Thoracic aorta (tissue), 2 donors: ENCODE data around the gene HS1BP3. TPM values are rescaled to one million over a fixed set of nuclear protein-coding genes. Genes with fewer than 3 reads are reported as not detected.

Source experiments
- ATAC-seq: fragments of 150-250 bp; one replicate; pipeline ENCODE4 v1.8.0; 2017; ENCODE audit warnings: low read depth; ENCODE audit not compliant: insufficient number of reproducible peaks, low FRiP score
- DNase-seq: peaks from one replicate; pipeline ENCODE4 v3.0.0-alpha.2; 2020; ENCODE audit warnings: low spot score
- H3K27ac ChIP-seq, 2 donors: fragments of 200-600 bp; sonication (generic); 1 replicate in 1 of 2; 2 replicates in 1 of 2; pipeline ENCODE4 v1.5.1; 2016; ENCODE audit warnings: mild to moderate bottlenecking in 2 of 2, moderate library complexity in 2 of 2
- H3K27me3 ChIP-seq: fragments of 200-600 bp; sonication (generic); replicated peaks from 2 replicates; pipeline ENCODE4 v1.6.0; 2016; ENCODE audit warnings: mild to moderate bottlenecking; ENCODE audit not compliant: insufficient read depth
- H3K36me3 ChIP-seq: fragments of 200-600 bp; sonication (generic); one replicate; pipeline ENCODE4 v1.5.1; 2016
- H3K4me1 ChIP-seq, 2 donors: fragments of 200-600 bp; sonication (generic); 1 replicate in 1 of 2; 2 replicates in 1 of 2; pipeline versions ENCODE4 v1.5.1 to v1.6.0; 2016; ENCODE audit warnings: low read depth in 2 of 2, mild to moderate bottlenecking in 1 of 2; ENCODE audit not compliant: control insufficient read depth in 1 of 2
- H3K4me3 ChIP-seq: fragments of 200-600 bp; sonication (generic); 2 replicates; pipeline ENCODE4 v1.5.1; 2016; ENCODE audit warnings: mild to moderate bottlenecking
- H3K9me3 ChIP-seq: fragments of 200-600 bp; sonication (generic); 2 replicates; pipeline ENCODE4 v1.5.1; 2016
- total RNA-seq, 2 donors: library from RNA; depleted of rRNA; stranded (reverse); fragments of >200 nt; gene quantifications; one replicate each; pipeline versions ENCODE4 v1.1.0 to v1.2.3, GENCODE V29; 2016
- TF ChIP-seq, protein P1 (sequence below): fragments of 200-600 bp; sonication (generic); IDR thresholded peaks from one replicate; pipeline ENCODE4 v1.5.1; 2019; ENCODE audit warnings: antibody characterized with exemption

Gene HS1BP3
- total RNA-seq, 2 donors from 2014 or later, result 40.7 to 65.8 TPM

DNA sequence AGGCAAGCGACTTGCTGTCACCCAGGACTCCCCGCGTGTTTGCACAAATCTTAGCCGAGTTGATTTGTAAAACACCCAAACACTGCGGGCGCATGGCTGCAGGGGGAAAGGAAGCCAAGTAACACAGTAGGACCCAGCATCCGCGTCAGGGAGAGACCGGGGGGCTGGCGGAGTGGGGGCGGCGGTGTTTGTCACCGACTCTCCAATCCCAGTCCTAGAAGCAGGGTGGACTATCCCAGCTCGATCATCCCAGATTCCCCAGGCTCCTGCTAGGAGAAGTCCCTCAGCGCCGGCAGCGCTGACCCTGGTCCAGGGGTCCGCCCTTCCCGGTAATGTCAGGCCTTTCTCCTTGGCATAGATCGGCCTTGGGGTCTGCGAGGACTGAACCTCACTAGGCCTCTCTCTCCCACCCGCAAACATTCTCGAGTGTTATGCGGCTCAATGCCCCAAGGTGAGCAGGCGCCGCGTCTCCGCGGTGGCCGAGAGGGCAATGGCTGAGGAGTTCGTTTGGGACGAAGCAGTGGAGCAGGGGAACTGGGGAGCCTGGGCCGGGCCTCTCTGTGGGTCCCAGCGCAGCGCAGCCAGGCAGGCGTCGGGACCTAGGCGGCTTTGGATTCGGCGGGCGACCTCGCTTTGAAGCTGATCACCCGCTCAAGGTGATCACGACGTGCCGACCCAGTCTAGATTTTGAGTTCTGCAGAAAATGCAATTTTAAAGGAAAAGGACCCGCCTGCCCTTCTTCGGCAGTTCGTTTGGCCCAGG, 14.5 kb upstream of the HS1BP3 start:
- H3K27ac ChIP-seq, result peak overlapping the region; percentile 99

DNA sequence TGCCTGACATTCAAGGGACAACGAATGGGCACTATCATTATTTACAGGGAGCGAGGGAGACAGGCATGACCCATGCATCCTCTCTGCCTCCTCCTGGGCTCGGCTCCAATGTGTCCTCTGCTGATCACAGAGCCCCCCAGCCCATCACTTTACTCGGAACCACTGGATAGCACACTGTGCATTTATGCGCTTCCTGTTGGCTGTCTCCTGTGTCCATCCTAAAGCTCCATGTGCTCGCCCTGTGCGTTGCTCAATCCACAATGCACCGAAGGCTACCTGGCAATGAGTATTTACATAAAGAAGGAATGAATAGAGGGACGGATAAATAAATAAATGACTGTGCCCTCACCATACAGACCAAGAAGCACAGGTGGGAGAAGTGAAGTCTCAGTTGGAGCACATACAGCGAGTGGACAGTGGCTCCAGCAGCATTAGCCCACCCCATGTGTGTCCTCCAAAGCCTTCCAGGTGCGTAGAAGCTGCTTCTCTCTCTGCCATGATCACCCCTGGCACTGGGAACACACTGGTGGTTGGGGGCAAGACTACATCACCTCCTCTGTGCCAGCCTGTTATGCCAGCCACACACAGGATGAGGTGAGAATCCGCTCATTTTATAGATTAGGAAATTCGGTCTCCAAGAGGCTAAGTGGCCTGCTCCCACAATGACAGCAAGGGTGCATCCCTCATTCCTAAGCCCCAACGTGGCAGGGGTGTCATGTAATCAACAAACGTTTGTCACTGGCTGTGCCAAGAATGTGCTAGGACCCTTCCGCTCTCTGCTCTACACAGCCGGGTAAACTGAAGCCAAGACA, 13.7 kb upstream of the HS1BP3 start:
- TF ChIP-seq, protein P1, sequence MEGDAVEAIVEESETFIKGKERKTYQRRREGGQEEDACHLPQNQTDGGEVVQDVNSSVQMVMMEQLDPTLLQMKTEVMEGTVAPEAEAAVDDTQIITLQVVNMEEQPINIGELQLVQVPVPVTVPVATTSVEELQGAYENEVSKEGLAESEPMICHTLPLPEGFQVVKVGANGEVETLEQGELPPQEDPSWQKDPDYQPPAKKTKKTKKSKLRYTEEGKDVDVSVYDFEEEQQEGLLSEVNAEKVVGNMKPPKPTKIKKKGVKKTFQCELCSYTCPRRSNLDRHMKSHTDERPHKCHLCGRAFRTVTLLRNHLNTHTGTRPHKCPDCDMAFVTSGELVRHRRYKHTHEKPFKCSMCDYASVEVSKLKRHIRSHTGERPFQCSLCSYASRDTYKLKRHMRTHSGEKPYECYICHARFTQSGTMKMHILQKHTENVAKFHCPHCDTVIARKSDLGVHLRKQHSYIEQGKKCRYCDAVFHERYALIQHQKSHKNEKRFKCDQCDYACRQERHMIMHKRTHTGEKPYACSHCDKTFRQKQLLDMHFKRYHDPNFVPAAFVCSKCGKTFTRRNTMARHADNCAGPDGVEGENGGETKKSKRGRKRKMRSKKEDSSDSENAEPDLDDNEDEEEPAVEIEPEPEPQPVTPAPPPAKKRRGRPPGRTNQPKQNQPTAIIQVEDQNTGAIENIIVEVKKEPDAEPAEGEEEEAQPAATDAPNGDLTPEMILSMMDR, result no peak
- ATAC-seq, result no peak
- Histone ChIP-seq H3K4me1 (peaks cover 3 to 53% of the 10 kb centered on the region in 2 donors), H3K36me3 (no peaks in the 10 kb centered on the region), H3K4me3 (peak overlapping the region; percentile 88), H3K27me3 (no peaks in the 10 kb centered on the region), H3K27ac (peak overlapping the region; percentile 99), H3K9me3 (no peaks in the 10 kb centered on the region)
- no peak for DNase-seq

More for the DNA sequence above, 14.5 kb upstream of the HS1BP3 start:
- Histone ChIP-seq H3K9me3 (no peaks in the 10 kb centered on the region), H3K36me3 (peaks cover 6% of the 10 kb centered on the region), H3K4me3 (peak overlapping the region; percentile 88), H3K4me1 (peaks cover 3 to 58% of the 10 kb centered on the region in 2 donors), H3K27me3 (no peaks in the 10 kb centered on the region)
- no peak for DNase-seq
- TF ChIP-seq, protein P1, result no peak
- no peak for ATAC-seq

DNA sequence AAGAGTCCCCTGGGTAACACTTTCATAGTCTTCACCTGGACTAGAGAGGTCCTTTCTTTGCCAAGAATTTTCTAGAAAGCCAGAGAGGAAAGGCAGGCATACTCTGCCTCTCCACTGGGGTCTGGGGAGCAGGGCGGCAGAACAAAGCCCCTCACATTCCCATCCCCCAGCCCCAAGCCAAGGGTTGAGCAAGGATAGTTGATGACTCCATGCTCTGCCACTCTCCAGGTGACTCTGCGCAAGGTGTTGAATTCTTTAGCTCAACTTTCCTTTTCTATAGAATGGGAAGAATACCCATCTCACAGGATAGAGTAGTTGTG, 13.1 kb upstream of the HS1BP3 start:
- no peak for ATAC-seq
- DNase-seq, result no peak
- no peaks in the 10 kb centered on the region for H3K9me3 ChIP-seq
- TF ChIP-seq, protein P1, result no peak
- no peaks in the 10 kb centered on the region for H3K36me3 ChIP-seq
- H3K27me3 ChIP-seq, result no peaks in the 10 kb centered on the region
- peaks cover 3 to 47% of the 10 kb centered on the region in 2 donors for H3K4me1 ChIP-seq
- H3K27ac ChIP-seq, result no peak overlapping the region
- no peak overlapping the region for H3K4me3 ChIP-seq

DNA sequence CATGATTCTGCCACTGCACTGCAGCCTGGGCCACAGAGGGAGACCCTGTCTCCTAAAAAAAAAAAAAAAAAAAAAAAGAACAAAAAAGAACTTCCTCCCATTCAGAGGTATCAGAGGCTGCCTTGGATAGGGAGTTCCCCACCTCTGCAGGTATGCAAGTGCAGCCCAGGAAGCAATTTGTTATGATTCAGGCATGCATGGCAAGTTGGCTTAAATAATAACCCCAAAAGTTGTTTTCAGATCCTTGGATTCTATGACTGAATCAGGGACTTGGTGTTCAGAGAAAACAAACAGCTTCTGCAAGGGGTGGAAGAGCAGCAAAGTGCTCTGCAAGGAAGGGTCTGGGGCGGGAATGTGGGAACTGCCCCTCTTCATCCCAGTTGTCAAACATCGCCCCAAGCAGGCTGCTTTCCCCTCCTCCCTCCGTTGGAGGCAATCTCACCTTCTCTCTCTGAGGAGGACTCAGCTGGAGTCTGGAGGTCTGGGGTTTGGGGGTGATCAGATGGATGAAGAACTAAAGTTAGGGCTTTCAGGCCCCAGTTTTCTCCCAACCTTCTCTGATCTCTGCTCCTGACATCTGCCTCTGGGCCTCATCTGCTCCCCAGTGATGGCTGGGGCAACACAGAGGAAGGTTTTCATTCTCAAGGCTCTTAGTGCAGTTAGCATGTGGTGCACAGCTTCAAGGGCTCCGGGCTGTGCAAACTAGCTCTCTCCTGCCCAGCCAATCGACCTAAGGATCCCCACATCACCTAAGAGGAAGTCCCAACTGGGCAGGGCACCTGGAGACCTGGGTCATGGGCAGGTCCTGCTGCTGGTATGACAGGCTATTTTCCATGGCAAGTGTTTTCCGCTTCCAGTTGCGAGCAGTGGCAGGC, 12.5 kb upstream of the HS1BP3 start:
- TF ChIP-seq, protein P1, result no peak
- Histone ChIP-seq H3K36me3 (no peaks in the 10 kb centered on the region), H3K27me3 (no peaks in the 10 kb centered on the region), H3K27ac (no peak overlapping the region), H3K4me3 (no peak overlapping the region), H3K4me1 (peaks cover 3 to 41% of the 10 kb centered on the region in 2 donors), H3K9me3 (no peaks in the 10 kb centered on the region)
- DNase-seq (no peak), ATAC-seq (no peak)
